Measurements from ENCODE around the gene VPS4A. TPM values are rescaled to one million over a fixed set of nuclear protein-coding genes. Genes with fewer than 3 reads are reported as not detected.

The VPS4A gene
- total and polyA plus RNA-seq, 10 of the 15 experiments (the other 5 are each of a cell fraction or from before 2014, with no cell fraction given), result 5.2 to 36.3 (median 21.4) TPM

DNA sequence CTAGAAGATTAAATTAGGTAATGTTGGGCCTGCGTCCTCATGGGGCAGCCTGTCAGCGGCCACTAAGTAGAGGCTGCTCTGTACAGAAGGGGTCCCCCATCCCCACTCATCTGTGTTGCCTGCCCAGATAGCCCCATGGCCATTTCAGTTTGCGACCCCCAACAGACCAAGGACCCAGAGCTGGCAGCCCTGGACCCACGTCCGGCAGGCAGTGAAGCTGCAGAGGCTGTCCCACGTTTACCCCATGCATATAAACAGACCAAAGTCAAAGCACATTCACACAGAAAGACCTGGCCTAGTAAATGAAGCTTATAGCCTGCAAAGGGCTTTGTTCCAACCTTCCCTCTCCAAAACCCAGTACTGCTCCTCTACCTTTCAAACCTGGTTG lies 14.6 kb downstream of the VPS4A start:
- no peak overlapping the region for H3K9ac ChIP-seq (ENCODE audit: control insufficient read depth, insufficient read depth, low read length)
- H3K4me1 ChIP-seq (ENCODE audit: control insufficient read depth, insufficient read depth, low read length), result peaks cover 10% of the 10 kb centered on the region
- peaks cover 30 to 47% of the 10 kb centered on the region in 2 experiments for H3K36me3 ChIP-seq (ENCODE audit: control insufficient read depth in 2 of 2, insufficient read depth in 2 of 2, low read length in 1 of 2)
- H3K9me3 ChIP-seq (replicated peaks; ENCODE audit: control insufficient read depth, insufficient read depth, low read length), result no peaks in the 10 kb centered on the region
- SMC1A ChIA-PET (ENCODE audit: uncharacterized antibody, unreplicated experiment), result interaction anchor here (0.8 to 2.5 kb wide), 6 partner anchors 13 to 470 kb away, joined by 3 to 6 read pairs (median 4); no protein-coding TSS in a partner anchor
- no TSS peak for BruUV-seq (replicated peaks)
- ATAC-seq (no peak), FAIRE-seq (no peak), DNase-seq (ENCODE audit: low read depth, low spot score) (no peak)
- TF ChIP-seq ZNF207 (IDR thresholded peaks at IDR 0.05; ENCODE audit: borderline replicate concordance), result no peak
- 0 out of 2 replicates have a peak, but pooled peaks have one; percentile 27 for TF ChIP-seq POLR2A (IDR thresholded peaks at IDR 0.05; ENCODE audit: low read depth, low read length)
- in situ Hi-C loops (cut with MboI) (no loop called here), intact Hi-C loops (cut with micrococcal nuclease; ENCODE audit: unreplicated experiment) (no loop called here)
- POLR2A ChIA-PET, result interaction anchor here (0.6 to 6.6 kb wide), 3 partner anchors 8 to 192 kb away, joined by 4 to 42 read pairs (median 5); partner anchors contain the start of genes COG8 and NIP7
- RAD21 ChIA-PET (ENCODE audit: unreplicated experiment), result interaction anchor here (0.8 kb wide), 1 partner anchor 32 kb away, joined by 3 read pairs; no protein-coding TSS in a partner anchor
- CTCF ChIA-PET, result interaction anchor here (1.0 to 2.0 kb wide), 3 partner anchors 11 to 70 kb away, joined by 3 to 7 read pairs (median 3); no protein-coding TSS in a partner anchor
- H3K4me3 ChIP-seq, result peak overlapping the region; percentile 34; the same call in 1 of the 2 replicates
- H2AFZ ChIP-seq (ENCODE audit: control insufficient read depth, low read depth, low read length), result no peak overlapping the region
- peaks cover 8% of the 10 kb centered on the region; the same call in 1 of the 2 replicates for H4K20me1 ChIP-seq (ENCODE audit: control insufficient read depth, insufficient read depth)
- whole genome bisulfite sequencing (ENCODE audit: insufficient coverage, insufficient replicate concordance, low lambda C conversion rate, missing lambda C conversion rate), result 87% methylated on average over 6 of the region's 6 CpGs
- peaks cover 61% of the 10 kb centered on the region for H3K79me2 ChIP-seq (ENCODE audit: control insufficient read depth, insufficient read depth, low read length)
- H3K4me2 ChIP-seq (ENCODE audit: control insufficient read depth, insufficient read depth), result peak overlapping the region; percentile 5; the same call in 1 of the 2 replicates
- no peak overlapping the region for H3K27ac ChIP-seq (ENCODE audit: control insufficient read depth, insufficient read depth)
- no peaks in the 10 kb centered on the region for H3K27me3 ChIP-seq (replicated peaks in 1 of 2; ENCODE audit: control insufficient read depth in 2 of 2, insufficient read depth in 2 of 2, low read length in 1 of 2)

DNA sequence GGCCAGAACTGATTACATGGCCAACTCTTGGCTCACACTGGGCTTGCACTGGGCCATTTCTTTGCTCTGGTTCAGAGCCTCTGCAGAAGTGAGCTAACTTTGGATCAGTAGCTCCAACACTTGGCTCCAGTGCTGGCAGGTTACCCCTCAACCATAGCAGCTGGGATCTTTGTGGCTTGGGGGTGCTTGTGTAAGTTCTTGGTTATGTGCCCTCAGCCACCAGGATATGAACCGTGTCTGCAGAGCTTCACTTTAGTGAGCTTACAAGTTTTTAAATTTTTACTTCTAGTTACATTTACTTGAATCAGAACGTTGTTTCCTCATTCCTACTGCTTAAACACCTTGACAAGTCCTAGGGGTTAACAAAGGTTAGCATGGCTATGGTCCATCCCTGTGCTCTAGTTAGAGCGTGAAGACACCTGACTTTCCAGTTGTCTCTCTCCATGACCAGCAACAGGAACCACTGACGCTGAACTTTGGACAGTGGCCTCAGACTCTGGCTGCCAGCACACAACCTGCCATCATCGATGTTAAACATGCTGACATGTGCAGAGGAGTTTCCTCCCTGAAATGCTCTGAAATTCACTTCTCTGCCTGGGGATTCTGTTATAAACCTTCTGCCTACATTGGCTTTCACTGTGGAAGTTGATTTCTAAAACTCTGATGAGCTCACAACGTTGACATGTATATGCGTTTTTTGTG lies 15.2 kb downstream of the VPS4A start:
- no peaks in the 10 kb centered on the region for H3K9me3 ChIP-seq (replicated peaks; ENCODE audit: control insufficient read depth, insufficient read depth, low read length)
- TSS peak; percentile 21 for BruUV-seq (replicated peaks)
- TF ChIP-seq SIX5 (IDR thresholded peaks at IDR 0.05; ENCODE audit: low read depth, low read length, severe bottlenecking), result no peak
- TF ChIP-seq, protein P1, sequence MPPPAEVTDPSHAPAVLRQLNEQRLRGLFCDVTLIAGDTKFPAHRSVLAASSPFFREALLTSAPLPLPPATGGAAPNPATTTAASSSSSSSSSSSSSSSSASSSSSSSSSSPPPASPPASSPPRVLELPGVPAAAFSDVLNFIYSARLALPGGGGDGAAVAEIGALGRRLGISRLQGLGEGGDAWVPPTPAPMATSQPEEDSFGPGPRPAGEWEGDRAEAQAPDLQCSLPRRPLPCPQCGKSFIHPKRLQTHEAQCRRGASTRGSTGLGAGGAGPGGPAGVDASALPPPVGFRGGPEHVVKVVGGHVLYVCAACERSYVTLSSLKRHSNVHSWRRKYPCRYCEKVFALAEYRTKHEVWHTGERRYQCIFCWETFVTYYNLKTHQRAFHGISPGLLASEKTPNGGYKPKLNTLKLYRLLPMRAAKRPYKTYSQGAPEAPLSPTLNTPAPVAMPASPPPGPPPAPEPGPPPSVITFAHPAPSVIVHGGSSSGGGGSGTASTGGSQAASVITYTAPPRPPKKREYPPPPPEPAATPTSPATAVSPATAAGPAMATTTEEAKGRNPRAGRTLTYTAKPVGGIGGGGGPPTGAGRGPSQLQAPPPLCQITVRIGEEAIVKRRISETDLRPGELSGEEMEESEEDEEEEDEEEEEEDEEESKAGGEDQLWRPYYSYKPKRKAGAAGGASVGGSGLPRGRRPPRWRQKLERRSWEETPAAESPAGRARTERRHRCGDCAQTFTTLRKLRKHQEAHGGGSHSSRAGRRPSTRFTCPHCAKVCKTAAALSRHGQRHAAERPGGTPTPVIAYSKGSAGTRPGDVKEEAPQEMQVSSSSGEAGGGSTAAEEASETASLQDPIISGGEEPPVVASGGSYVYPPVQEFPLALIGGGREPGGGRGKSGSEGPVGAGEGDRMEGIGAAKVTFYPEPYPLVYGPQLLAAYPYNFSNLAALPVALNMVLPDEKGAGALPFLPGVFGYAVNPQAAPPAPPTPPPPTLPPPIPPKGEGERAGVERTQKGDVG (CRISPR knock-in tag; IDR thresholded peaks at IDR 0.05), result no peak
- TF ChIP-seq, protein P2, sequence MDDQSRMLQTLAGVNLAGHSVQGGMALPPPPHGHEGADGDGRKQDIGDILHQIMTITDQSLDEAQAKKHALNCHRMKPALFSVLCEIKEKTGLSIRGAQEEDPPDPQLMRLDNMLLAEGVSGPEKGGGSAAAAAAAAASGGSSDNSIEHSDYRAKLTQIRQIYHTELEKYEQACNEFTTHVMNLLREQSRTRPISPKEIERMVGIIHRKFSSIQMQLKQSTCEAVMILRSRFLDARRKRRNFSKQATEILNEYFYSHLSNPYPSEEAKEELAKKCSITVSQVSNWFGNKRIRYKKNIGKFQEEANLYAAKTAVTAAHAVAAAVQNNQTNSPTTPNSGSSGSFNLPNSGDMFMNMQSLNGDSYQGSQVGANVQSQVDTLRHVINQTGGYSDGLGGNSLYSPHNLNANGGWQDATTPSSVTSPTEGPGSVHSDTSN (IDR thresholded peaks at IDR 0.05; ENCODE audit: insufficient replicate concordance, low read depth, low read length), result no peak
- TF ChIP-seq, protein P3, sequence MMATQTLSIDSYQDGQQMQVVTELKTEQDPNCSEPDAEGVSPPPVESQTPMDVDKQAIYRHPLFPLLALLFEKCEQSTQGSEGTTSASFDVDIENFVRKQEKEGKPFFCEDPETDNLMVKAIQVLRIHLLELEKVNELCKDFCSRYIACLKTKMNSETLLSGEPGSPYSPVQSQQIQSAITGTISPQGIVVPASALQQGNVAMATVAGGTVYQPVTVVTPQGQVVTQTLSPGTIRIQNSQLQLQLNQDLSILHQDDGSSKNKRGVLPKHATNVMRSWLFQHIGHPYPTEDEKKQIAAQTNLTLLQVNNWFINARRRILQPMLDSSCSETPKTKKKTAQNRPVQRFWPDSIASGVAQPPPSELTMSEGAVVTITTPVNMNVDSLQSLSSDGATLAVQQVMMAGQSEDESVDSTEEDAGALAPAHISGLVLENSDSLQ (IDR thresholded peaks at IDR 0.05), result no peak
- TF ChIP-seq HDAC2 (IDR thresholded peaks at IDR 0.05), result no peak
- TF ChIP-seq POLR2A (IDR thresholded peaks at IDR 0.05; ENCODE audit: low read depth, low read length), result 0 out of 2 replicates have a peak, but pooled peaks have one; percentile 15
- intact Hi-C loops (cut with micrococcal nuclease; ENCODE audit: unreplicated experiment), result no loop called here
- 48% methylated on average over 7 of the region's 7 CpGs for WGBS (ENCODE audit: insufficient coverage, insufficient replicate concordance, low lambda C conversion rate, missing lambda C conversion rate)
- H3K79me2 ChIP-seq (ENCODE audit: control insufficient read depth, insufficient read depth, low read length), result peaks cover 62% of the 10 kb centered on the region
- 0 out of 2 replicates have a peak overlapping the region, but pooled peaks have one; percentile 9 for H3K9ac ChIP-seq (ENCODE audit: control insufficient read depth, insufficient read depth, low read length)
- H2AFZ ChIP-seq (ENCODE audit: control insufficient read depth, low read depth, low read length), result no peak overlapping the region
- peak overlapping the region; percentile 34; the same call in 1 of the 2 replicates for H3K4me3 ChIP-seq
- in situ Hi-C loops (cut with MboI), result no loop called here
- H4K20me1 ChIP-seq (ENCODE audit: control insufficient read depth, insufficient read depth), result peaks cover 8% of the 10 kb centered on the region; the same call in 1 of the 2 replicates
- peak overlapping the region; percentile 44 for H3K4me2 ChIP-seq (ENCODE audit: control insufficient read depth, insufficient read depth)
- ChIA-PET RAD21 (ENCODE audit: unreplicated experiment) (interaction anchor here (0.8 to 1.0 kb wide), 2 partner anchors 15 to 31 kb away, joined by 3 to 4 read pairs; partner anchors contain the start of gene VPS4A), POLR2A (interaction anchor here (0.6 to 6.6 kb wide), 7 partner anchors 9 to 796 kb away, joined by 3 to 42 read pairs (median 4); partner anchors contain the start of genes COG8 and NIP7), CTCF (interaction anchor here (0.6 to 2.0 kb wide), 7 partner anchors 11 to 860 kb away, joined by 3 to 7 read pairs (median 3); partner anchors contain the start of genes COG8 and NIP7), SMC1A (ENCODE audit: uncharacterized antibody, unreplicated experiment) (interaction anchor here (0.6 to 2.5 kb wide), 8 partner anchors 14 to 470 kb away, joined by 3 to 6 read pairs (median 3); no protein-coding TSS in a partner anchor)
- no peaks in the 10 kb centered on the region for H3K27me3 ChIP-seq (replicated peaks in 1 of 2; ENCODE audit: control insufficient read depth in 2 of 2, insufficient read depth in 2 of 2, low read length in 1 of 2)
- peaks cover 10% of the 10 kb centered on the region for H3K4me1 ChIP-seq (ENCODE audit: control insufficient read depth, insufficient read depth, low read length)
- ATAC-seq (no peak), DNase-seq (ENCODE audit: low read depth, low spot score) (no peak), FAIRE-seq (no peak)
- H3K27ac ChIP-seq (ENCODE audit: control insufficient read depth, insufficient read depth), result no peak overlapping the region
- peaks cover 25 to 41% of the 10 kb centered on the region in 2 experiments for H3K36me3 ChIP-seq (ENCODE audit: control insufficient read depth in 2 of 2, insufficient read depth in 2 of 2, low read length in 1 of 2)

All from GM12878 (cell line).